ENCODE measurements around the gene PLA1A.
A peak's percentile ranks its signal among the peaks of the same experiment; 100 is the strongest.

PLA1A gene

DNA sequence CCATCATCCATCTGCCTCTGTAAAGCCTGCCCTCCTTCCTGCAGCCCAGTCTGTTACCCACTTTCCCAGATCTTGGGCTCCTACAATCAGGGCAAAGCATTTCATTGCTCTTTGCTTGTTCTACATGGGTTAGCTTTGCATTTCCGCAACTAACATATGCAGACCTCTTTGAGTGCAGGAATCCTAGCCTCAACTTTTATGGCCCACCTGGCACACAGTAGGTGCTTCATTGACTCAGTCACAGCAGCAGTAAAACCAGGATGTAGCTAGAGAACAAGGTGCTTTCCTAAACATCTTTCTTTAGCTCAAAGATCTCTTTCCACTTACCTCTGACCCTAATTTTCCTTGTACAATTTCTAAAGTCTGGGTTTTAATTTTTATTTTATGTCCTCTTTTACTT is 41.8 kb upstream of the PLA1A start:
- FAIRE-seq, result no peak
- TF ChIP-seq, protein P1, sequence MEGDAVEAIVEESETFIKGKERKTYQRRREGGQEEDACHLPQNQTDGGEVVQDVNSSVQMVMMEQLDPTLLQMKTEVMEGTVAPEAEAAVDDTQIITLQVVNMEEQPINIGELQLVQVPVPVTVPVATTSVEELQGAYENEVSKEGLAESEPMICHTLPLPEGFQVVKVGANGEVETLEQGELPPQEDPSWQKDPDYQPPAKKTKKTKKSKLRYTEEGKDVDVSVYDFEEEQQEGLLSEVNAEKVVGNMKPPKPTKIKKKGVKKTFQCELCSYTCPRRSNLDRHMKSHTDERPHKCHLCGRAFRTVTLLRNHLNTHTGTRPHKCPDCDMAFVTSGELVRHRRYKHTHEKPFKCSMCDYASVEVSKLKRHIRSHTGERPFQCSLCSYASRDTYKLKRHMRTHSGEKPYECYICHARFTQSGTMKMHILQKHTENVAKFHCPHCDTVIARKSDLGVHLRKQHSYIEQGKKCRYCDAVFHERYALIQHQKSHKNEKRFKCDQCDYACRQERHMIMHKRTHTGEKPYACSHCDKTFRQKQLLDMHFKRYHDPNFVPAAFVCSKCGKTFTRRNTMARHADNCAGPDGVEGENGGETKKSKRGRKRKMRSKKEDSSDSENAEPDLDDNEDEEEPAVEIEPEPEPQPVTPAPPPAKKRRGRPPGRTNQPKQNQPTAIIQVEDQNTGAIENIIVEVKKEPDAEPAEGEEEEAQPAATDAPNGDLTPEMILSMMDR (IDR thresholded peaks at IDR 0.05; ENCODE audit: insufficient read depth, missing control alignments), result no peak
- no peak for DNase-seq (ENCODE audit: insufficient read length, low spot score)

- TF ChIP-seq, protein P1 (IDR thresholded peaks at IDR 0.05; ENCODE audit: insufficient read depth, missing control alignments), result no peak
- FAIRE-seq (no peak), DNase-seq (ENCODE audit: insufficient read length, low spot score) (no peak)
These were observed 40.4 kb upstream of the PLA1A start for GRCh38 chr3:119557192-119557876.

GRCh38 chr3:119557877-119558269 is 39.8 kb upstream of the PLA1A start:
- TF ChIP-seq, protein P1 (IDR thresholded peaks at IDR 0.05; ENCODE audit: insufficient read depth, missing control alignments), result no peak
- no peak for DNase-seq (ENCODE audit: insufficient read length, low spot score)
- FAIRE-seq, result no peak

DNA sequence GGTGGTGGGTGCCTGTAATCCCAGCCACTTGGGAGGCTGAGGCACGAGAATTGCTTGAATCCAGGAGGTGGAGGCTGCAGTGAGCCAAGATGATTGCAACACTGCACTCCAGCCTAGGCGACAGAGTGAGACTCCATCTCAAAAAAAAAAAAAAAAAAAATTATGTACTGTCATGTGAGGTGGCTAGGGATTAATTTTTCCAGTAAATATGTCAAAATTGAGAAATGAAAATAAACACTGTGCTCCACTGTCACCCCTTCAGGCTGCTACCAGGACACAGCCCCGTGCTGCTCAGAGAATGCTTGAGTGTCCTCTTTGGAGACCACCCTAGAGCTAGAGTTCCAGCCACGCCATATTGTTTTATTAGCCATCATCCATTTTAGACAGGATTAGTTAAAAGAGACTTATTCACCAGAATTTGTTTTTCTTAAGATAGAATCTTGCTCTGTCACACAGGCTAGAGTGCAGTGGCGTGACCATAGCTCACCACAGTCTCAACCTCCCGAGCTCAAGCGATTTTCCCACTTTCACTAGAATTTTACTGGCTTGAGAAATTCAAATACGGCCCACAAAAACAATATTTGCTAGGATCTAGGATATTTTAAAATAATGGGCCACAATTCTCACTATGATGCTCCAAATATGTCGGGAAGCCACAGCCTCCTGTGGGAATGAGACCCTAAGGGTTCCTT is 38.9 kb upstream of the PLA1A start:
- FAIRE-seq (no peak), DNase-seq (ENCODE audit: insufficient read length, low spot score) (no peak)
- TF ChIP-seq, protein P1 (IDR thresholded peaks at IDR 0.05; ENCODE audit: insufficient read depth, missing control alignments), result no peak

DNA sequence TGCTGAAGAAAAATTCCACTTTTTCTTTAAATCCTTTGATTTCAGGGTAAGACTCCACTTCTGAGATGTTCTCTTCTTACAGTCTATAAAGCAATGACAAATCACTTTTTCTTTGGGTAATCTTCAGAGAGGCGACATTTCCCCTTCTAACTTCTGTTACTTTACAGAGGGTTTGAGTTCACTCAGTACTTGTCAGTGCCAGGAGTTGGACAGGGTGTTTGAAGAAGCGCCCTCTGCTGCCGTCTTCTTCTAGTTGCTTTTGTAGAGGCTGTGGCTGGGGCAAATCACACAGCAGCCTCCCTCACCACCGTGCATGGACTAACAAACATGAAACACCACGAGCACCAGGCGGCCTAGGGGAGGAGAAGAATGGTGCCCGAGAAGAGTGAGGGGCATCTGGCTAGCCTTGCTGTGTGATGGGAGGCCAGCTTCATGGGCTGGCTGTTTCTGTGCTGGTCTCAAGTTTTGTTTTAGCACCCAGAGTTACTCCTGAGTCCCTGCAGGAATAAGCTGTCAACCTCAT is 38.2 kb upstream of the PLA1A start, which contains the start of gene CD80:
Gene CD80, minus strand, starts transcription at position 174 of the 523 bp plus-strand sequence. CDS start 1,886 bp downstream, outside the sequence.
- DNase-seq (ENCODE audit: insufficient read length, low spot score) (no peak), FAIRE-seq (no peak)
- TF ChIP-seq, protein P1 (IDR thresholded peaks at IDR 0.05; ENCODE audit: insufficient read depth, missing control alignments), result peak; percentile 36

GRCh38 chr3:119560160-119560559 is 37.5 kb upstream of the PLA1A start:
- DNase-seq (ENCODE audit: insufficient read length, low spot score) (no peak), FAIRE-seq (no peak)
- TF ChIP-seq, protein P1 (IDR thresholded peaks at IDR 0.05; ENCODE audit: insufficient read depth, missing control alignments), result no peak

All from D721Med (cell line).